HG02943 (cell line): ENCODE data around the gene ALG3.

ENCODE experiments used
- ATAC-seq: cut with Tn5 transposase; IDR thresholded peaks from one replicate; pipeline ENCODE4 v1.9.1; 2021; ENCODE audit warnings: mild to moderate bottlenecking, low read depth, moderate library complexity; ENCODE audit not compliant: unreplicated experiment

Gene ALG3

GRCh38 chr3:184203526-184203925 lies 45.2 kb downstream of the ALG3 start:
- no peak for ATAC-seq

DNA sequence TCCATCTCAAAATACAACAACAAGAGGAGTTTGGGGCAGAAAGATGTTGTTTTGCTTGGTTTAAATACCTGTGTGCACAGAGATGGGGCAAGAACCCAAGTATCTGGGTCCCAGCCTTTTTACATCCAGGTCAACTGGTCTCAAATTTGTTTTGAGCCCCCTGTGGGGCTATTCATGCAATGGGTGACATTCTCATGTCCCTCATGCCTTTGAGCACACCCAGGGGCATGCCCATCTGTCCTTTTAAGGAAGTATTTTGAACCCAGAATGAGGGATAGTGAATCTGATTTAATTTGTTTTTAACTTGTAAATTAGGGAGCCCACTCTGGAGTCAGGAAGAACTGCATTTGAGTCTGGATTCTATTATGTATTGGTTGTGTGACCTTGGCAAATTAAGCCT lies 47.9 kb downstream of the ALG3 start:
- ATAC-seq = no peak

DNA sequence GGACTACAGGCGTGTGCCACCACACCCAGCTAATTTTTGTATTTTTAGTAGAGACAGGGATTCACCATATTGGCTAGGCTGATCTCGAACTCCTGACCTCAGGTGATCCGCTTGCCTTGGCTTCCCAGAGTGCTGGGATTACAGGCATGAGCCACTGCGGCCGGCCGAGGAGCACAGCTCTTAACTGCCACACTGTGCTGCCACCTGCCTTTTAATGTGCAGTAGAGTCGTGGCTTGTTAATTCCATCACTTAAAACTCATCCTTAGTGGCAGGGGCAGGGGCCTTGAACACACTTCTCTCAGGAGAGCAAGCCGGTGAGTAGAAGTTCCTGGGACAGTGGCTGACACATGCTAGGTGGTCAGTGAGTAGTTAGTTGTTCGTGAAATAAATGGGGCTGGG lies 50.3 kb downstream of the ALG3 start:
- no peak for ATAC-seq

DNA sequence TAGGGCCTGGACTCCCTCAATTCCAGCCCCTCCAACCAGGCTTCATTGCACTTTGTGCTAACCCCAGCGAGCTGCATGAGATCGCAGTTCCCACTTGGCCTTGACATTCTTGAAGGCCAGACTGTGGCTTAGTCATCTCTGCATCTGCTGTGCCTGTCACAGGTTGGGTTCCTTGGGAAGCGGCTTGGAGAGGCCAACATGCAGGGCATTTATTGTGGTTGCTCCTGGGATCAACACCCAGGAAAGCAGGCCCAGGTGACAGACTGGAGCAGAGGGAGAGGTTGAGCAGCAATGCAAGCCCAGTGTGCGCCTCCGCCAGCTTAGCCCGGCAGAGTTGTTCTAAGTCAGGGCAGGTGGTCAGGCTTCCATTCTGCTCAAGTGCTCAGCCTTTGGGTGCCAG lies 52.2 kb downstream of the ALG3 start:
- ATAC-seq = no peak

- no peak for ATAC-seq
These were observed 54.7 kb downstream of the ALG3 start for GRCh38 chr3:184193991-184194539.

- no peak for ATAC-seq
These were observed 55.9 kb downstream of the ALG3 start for GRCh38 chr3:184192889-184193288.
